SK-N-SH (cell line): ENCODE measurements around the gene SEMA3F. TPM values are rescaled to one million over a fixed set of nuclear protein-coding genes. Genes with fewer than 3 reads are reported as not detected.
A peak's percentile ranks its signal among the peaks of the same experiment; 100 is the strongest.

Experiments used
- CTCF ChIA-PET: fragments of 300-600, 350-600 bp; formaldehyde crosslinking; extraction: SDS; loops from one replicate; lab custom pipeline; 2021; lab: Yijun Ruan, JAX
- POLR2A ChIA-PET: fragments of 350-600 bp; sonication (Branson Sonifier 250); formaldehyde crosslinking; extraction: SDS; loops from one replicate; lab custom pipeline; 2020; ENCODE audit warnings: antibody characterized with exemption, inconsistent platforms; lab: Yijun Ruan, JAX
- DNase-seq: peaks from one replicate; pipeline ENCODE4 v3.0.0; 2012
- H2AFZ ChIP-seq: fragments of 200-600 bp; sonication (generic); 2 replicates; pipeline ENCODE4 v1.8.1; 2016; ENCODE audit warnings: antibody characterized with exemption, mild to moderate bottlenecking, low read depth
- H3F3A ChIP-seq: fragments of 200-600 bp; sonication (generic); replicated peaks from 2 replicates; pipeline ENCODE3; 2016; ENCODE audit warnings: antibody characterized with exemption, mild to moderate bottlenecking; ENCODE audit not compliant: insufficient read depth
- H3K27ac ChIP-seq, 2 experiments: fragments of 200-500 bp in 1 of 2; fragments of 200-600 bp in 1 of 2; sonication (Bioruptor generic) in 1 of 2; sonication (generic), shearing (Covaris generic) in 1 of 2; 2 replicates each; pipeline versions ENCODE4 v1.5.1 to v1.6.1; 2014 to 2016; ENCODE audit warnings: low read depth in 2 of 2, inconsistent platforms in 1 of 2, low read length in 1 of 2, mild to moderate bottlenecking in 1 of 2, mixed read lengths in 1 of 2
- H3K27me3 ChIP-seq: fragments of 200-600 bp; sonication (generic), shearing (Covaris generic); 2 replicates; pipeline ENCODE4 v1.6.1; 2016; ENCODE audit warnings: mixed run types; ENCODE audit not compliant: insufficient read depth
- H3K36me3 ChIP-seq, 2 experiments: fragments of 200-500 bp in 1 of 2; fragments of 200-600 bp in 1 of 2; sonication (Bioruptor generic) in 1 of 2; sonication (generic) in 1 of 2; replicated peaks in 1 of 2; 2 replicates each; pipeline versions ENCODE3 to v1.5.1; 2014 to 2016; ENCODE audit warnings: low read length in 1 of 2, mild to moderate bottlenecking in 1 of 2; ENCODE audit not compliant: insufficient read depth in 2 of 2, control insufficient read depth in 1 of 2
- H3K4me1 ChIP-seq, 2 experiments: fragments of 200-500 bp in 1 of 2; fragments of 200-600 bp in 1 of 2; sonication (Bioruptor generic) in 1 of 2; sonication (generic), shearing (Covaris generic) in 1 of 2; 2 replicates each; pipeline versions ENCODE4 v1.5.1 to v1.6.1; 2014 to 2016; ENCODE audit warnings: low read depth in 1 of 2, low read length in 1 of 2, mixed run types in 1 of 2; ENCODE audit not compliant: insufficient read depth in 2 of 2, control insufficient read depth in 1 of 2
- H3K4me2 ChIP-seq: fragments of 200-600 bp; sonication (generic), shearing (Covaris generic); 2 replicates; pipeline ENCODE4 v1.6.1; 2017; ENCODE audit warnings: mixed run types
- H3K4me3 ChIP-seq, 2 experiments: fragments of 200-500 bp in 1 of 2; fragments of 200-600 bp in 1 of 2; sonication (Bioruptor generic) in 1 of 2; sonication (generic), shearing (Covaris generic) in 1 of 2; 2 replicates each; pipeline versions ENCODE4 v1.5.1 to v1.8.1; 2014 to 2016; ENCODE audit warnings: low read depth in 2 of 2, inconsistent platforms in 1 of 2, low read length in 1 of 2, mild to moderate bottlenecking in 1 of 2, mixed read lengths in 1 of 2, moderate library complexity in 1 of 2
- H3K79me2 ChIP-seq: fragments of 200-600 bp; sonication (generic); 2 replicates; pipeline ENCODE4 v1.8.1; 2017; ENCODE audit warnings: mild to moderate bottlenecking; ENCODE audit not compliant: insufficient read depth
- H3K9ac ChIP-seq: fragments of 200-600 bp; sonication (generic); 2 replicates; pipeline ENCODE4 v1.6.1; 2017; ENCODE audit warnings: mixed run types
- H3K9me2 ChIP-seq: fragments of 200-600 bp; sonication (generic); 2 replicates; pipeline ENCODE4 v1.6.1; 2017; ENCODE audit warnings: mixed run types
- H3K9me3 ChIP-seq: fragments of 200-600 bp; sonication (generic); 2 replicates; pipeline ENCODE4 v1.6.1; 2017; ENCODE audit warnings: mixed run types, mild to moderate bottlenecking, moderate library complexity
- H4K20me1 ChIP-seq: fragments of 200-600 bp; sonication (generic); 2 replicates; pipeline ENCODE4 v1.6.1; 2017; ENCODE audit warnings: mild to moderate bottlenecking, mixed run types; ENCODE audit not compliant: insufficient read depth
- CHD2 ChIP-seq: fragments of 150-350 bp; IDR thresholded peaks from 2 replicates; pipeline ENCODE4 v1.6.1; 2018; ENCODE audit warnings: low read length; ENCODE audit not compliant: partially characterized antibody
- EP300 ChIP-seq, 2 experiments: IDR thresholded peaks; 2 replicates each; pipeline versions ENCODE4 v1.4.0 to v1.6.1; 2012; ENCODE audit warnings: borderline replicate concordance in 1 of 2, low read depth in 1 of 2, low read length in 1 of 2
- EZH2phosphoT487 ChIP-seq: fragments of 200-600 bp; sonication (generic); IDR thresholded peaks from 2 replicates; pipeline ENCODE4 v1.6.1; 2017; ENCODE audit warnings: low read depth, mixed run types, mild to moderate bottlenecking, antibody characterized with exemption, moderate library complexity, borderline replicate concordance
- FOSL2 ChIP-seq: IDR thresholded peaks from 2 replicates; pipeline ENCODE4 v1.4.0; 2012; ENCODE audit warnings: low read depth, mild to moderate bottlenecking, moderate library complexity, borderline replicate concordance
- FOXM1 ChIP-seq: IDR thresholded peaks from 2 replicates; pipeline ENCODE4 v1.4.0; 2012; ENCODE audit warnings: low read depth, mild to moderate bottlenecking
- GABPA ChIP-seq: IDR thresholded peaks from 2 replicates; pipeline ENCODE4 v1.4.0; 2012; ENCODE audit warnings: low read depth, mild to moderate bottlenecking
- GATA2 ChIP-seq: sonication (generic); formaldehyde crosslinking; IDR thresholded peaks from 2 replicates; pipeline ENCODE4 v1.5.0; 2020; ENCODE audit warnings: mild to moderate bottlenecking, missing genetic modification reagents
- JUND ChIP-seq: IDR thresholded peaks from 2 replicates; pipeline ENCODE4 v1.4.0; 2012
- MEF2A ChIP-seq: IDR thresholded peaks from 2 replicates; pipeline ENCODE4 v1.4.0; 2012; ENCODE audit warnings: low read depth, borderline replicate concordance
- MXI1 ChIP-seq: IDR thresholded peaks from 2 replicates; pipeline ENCODE4 v1.6.1; 2012; ENCODE audit warnings: mild to moderate bottlenecking, low read depth, low read length, improper control_type of control experiment
- NRF1 ChIP-seq: IDR thresholded peaks from 2 replicates; pipeline ENCODE4 v1.6.1; 2012; ENCODE audit warnings: low read depth, mild to moderate bottlenecking, low read length
- POLR2AphosphoS5 ChIP-seq: IDR thresholded peaks from 2 replicates; pipeline ENCODE4 v1.6.1; 2012; ENCODE audit warnings: low read depth, low read length
- RCOR1 ChIP-seq: fragments of 150-350 bp; IDR thresholded peaks from 2 replicates; pipeline ENCODE4 v1.6.1; 2017; ENCODE audit warnings: antibody characterized with exemption, low read length
- RFX5 ChIP-seq: IDR thresholded peaks from 2 replicates; pipeline ENCODE4 v1.6.1; 2012; ENCODE audit warnings: mild to moderate bottlenecking, improper control_type of control experiment, low read length
- SIN3A ChIP-seq: IDR thresholded peaks from 2 replicates; pipeline ENCODE4 v1.6.1; 2012; ENCODE audit warnings: low read depth, mild to moderate bottlenecking, low read length, moderate library complexity, borderline replicate concordance
- SMC3 ChIP-seq: IDR thresholded peaks from 2 replicates; pipeline ENCODE4 v1.6.1; 2012; ENCODE audit warnings: low read depth, low read length, improper control_type of control experiment
- WGBS: methylation state at CpG from one replicate; pipeline ENCODE4 v1.1.6; 2017; ENCODE audit warnings: low lambda C conversion rate; 5-methylcytosine and 5-hydroxymethylcytosine counted together
- polyA plus RNA-seq, 3 experiments: library from polyadenylated mRNA; depleted of rRNA; stranded (reverse); fragments of >200 nt; gene quantifications; 2 replicates each; pipeline ENCODE4 v1.2.3, GENCODE V29; 2012
- TF ChIP-seq, protein P1 (sequence below): IDR thresholded peaks from 2 replicates; pipeline ENCODE4 v1.6.1; 2012; ENCODE audit warnings: mild to moderate bottlenecking, low read depth, low read length, moderate library complexity
- TF ChIP-seq, protein P2 (sequence below): fragments of 150-350 bp; IDR thresholded peaks from 2 replicates; pipeline ENCODE4 v1.6.1; 2016; ENCODE audit warnings: mild to moderate bottlenecking, low read depth, low read length

SEMA3F gene
- polyA plus RNA-seq, 1 of the 3 experiments (the other 2 are of a cell fraction), result 30.4 TPM

DNA sequence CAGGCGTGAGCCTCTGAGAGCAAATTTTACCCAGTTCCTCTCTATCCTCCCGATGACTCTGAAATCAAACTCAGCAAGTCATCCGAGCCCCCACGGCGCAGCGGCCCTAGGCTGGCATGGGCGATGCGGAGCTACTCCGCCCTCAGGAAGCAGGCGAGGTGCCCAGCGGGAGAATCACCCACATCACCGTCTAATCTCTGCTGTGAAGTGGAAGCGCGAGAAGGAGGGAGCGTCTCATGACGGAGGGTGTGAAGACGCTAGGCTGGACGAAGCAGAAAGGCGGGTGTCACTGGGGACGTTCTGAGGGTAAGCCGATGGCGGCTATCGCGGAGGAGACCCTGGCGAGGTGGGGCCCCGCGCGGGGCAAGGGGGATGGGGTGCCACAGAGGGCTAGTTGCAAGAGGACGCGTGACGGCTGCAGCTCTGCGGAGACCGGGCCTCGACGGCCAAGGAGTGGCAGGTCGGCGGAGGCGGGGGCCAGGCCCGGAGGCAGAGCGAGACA lies 71.8 kb downstream of the SEMA3F start (continued):
- TF ChIP-seq, protein P1, sequence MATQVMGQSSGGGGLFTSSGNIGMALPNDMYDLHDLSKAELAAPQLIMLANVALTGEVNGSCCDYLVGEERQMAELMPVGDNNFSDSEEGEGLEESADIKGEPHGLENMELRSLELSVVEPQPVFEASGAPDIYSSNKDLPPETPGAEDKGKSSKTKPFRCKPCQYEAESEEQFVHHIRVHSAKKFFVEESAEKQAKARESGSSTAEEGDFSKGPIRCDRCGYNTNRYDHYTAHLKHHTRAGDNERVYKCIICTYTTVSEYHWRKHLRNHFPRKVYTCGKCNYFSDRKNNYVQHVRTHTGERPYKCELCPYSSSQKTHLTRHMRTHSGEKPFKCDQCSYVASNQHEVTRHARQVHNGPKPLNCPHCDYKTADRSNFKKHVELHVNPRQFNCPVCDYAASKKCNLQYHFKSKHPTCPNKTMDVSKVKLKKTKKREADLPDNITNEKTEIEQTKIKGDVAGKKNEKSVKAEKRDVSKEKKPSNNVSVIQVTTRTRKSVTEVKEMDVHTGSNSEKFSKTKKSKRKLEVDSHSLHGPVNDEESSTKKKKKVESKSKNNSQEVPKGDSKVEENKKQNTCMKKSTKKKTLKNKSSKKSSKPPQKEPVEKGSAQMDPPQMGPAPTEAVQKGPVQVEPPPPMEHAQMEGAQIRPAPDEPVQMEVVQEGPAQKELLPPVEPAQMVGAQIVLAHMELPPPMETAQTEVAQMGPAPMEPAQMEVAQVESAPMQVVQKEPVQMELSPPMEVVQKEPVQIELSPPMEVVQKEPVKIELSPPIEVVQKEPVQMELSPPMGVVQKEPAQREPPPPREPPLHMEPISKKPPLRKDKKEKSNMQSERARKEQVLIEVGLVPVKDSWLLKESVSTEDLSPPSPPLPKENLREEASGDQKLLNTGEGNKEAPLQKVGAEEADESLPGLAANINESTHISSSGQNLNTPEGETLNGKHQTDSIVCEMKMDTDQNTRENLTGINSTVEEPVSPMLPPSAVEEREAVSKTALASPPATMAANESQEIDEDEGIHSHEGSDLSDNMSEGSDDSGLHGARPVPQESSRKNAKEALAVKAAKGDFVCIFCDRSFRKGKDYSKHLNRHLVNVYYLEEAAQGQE, result no peak
- TF ChIP-seq POLR2AphosphoS5, result no peak
- TF ChIP-seq GABPA, result no peak
- no peak for TF ChIP-seq SMC3
- no peak for TF ChIP-seq RCOR1
- TF ChIP-seq MEF2A, result no peak
- no peak for TF ChIP-seq NRF1
- TF ChIP-seq, protein P2, sequence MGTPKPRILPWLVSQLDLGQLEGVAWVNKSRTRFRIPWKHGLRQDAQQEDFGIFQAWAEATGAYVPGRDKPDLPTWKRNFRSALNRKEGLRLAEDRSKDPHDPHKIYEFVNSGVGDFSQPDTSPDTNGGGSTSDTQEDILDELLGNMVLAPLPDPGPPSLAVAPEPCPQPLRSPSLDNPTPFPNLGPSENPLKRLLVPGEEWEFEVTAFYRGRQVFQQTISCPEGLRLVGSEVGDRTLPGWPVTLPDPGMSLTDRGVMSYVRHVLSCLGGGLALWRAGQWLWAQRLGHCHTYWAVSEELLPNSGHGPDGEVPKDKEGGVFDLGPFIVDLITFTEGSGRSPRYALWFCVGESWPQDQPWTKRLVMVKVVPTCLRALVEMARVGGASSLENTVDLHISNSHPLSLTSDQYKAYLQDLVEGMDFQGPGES, result no peak

DNA sequence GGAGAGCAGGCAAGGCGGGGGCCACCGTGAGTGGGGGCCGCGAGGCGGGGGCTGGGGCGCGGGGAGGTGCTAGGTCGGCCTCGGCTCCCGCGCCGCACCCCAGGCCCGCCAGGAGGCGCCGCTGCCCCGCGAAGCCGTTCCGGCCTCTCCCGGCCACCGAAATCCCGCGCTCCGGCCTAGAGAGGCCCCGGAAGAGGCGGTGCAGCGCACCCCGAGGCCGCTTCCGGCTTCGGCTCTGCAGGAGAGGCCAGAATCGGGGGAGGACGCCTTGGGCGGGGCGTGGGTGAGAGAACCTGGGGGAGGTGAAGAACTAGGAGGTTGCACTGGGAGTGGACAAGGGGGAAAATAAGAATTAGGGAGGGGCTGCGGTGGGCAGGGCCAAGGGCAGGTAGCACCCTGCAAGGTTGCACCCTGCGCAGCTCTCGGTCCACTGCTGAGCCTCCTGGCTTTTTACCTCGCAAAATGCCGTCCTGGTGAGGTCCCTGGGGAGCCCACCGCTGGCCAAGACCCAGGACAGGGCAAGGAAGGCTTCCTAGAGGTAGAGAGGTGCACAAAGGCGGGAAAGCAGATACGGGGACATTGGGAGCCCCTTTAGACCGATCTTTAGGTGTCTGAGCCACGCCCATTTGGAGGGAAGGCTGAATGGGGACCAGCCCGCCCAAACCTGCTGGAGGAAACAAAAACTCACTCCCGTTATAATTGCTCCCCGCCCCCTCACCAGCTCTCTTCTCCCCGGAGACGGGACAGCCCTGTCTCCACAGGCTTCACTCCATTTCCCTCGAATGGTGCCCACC lies 72.5 kb downstream of the SEMA3F start:
- Histone ChIP-seq H2AFZ (peak overlapping the region; percentile 95), H3K4me3 (peak overlapping the region; percentile 73 to 77), H4K20me1 (no peaks in the 10 kb centered on the region), H3K4me1 (peaks cover 0 to 9% of the 10 kb centered on the region in 2 experiments; a peak in 1 of 4 replicates), H3K79me2 (no peaks in the 10 kb centered on the region), H3K27me3 (peaks cover 7% of the 10 kb centered on the region; the same call in 1 of the 2 replicates), H3K9ac (peak overlapping the region; percentile 61), H3K9me2 (no peaks in the 10 kb centered on the region), H3K27ac (peak overlapping the region; percentile 16 to 84; a peak in 3 of 4 replicates), H3K4me2 (peak overlapping the region; percentile 90), H3K36me3 (no peaks in the 10 kb centered on the region), H3K9me3 (no peaks in the 10 kb centered on the region), H3F3A (peaks cover 3% of the 10 kb centered on the region)
- DNase-seq, result peak; percentile 96
- CTCF ChIA-PET, result interaction anchor here (0.6 to 61.6 kb wide), 19 partner anchors 9 to 162 kb away, joined by 3 to 1375 read pairs (median 6); partner anchors contain the start of genes GNAI2, GNAT1, IFRD2 and LSMEM2
- POLR2A ChIA-PET, result interaction anchor here (1.3 to 2.2 kb wide), 2 partner anchors 8 to 33 kb away, joined by 4 to 14 read pairs; partner anchors contain the start of gene GNAI2
- 1% methylated on average over 29 of the region's 51 CpGs for WGBS
- TF ChIP-seq, protein P1, result peak; percentile 44; the same call in 1 of the 2 replicates
- TF ChIP-seq JUND (no peak), FOSL2 (peak; percentile 10; the same call in 1 of the 2 replicates), CHD2 (peak; percentile 75), FOXM1 (no peak), GATA2 (CRISPR knock-in tag) (no peak; the same call in 1 of the 2 replicates), EZH2phosphoT487 (no peak), SIN3A (peak; percentile 55; the same call in 1 of the 2 replicates), RFX5 (no peak), MXI1 (peak; percentile 63; the same call in 1 of the 2 replicates), EP300 (IDR thresholded peaks at IDR 0.05; ENCODE audit: borderline replicate concordance in 1 of 2, low read depth in 1 of 2, low read length in 1 of 2) (peak; percentile 19 to 41; a peak in 2 of 4 replicates), NRF1 (no peak), GABPA (peak; percentile 94), SMC3 (peak; percentile 95)
